A549 (cell line): ENCODE data around the gene SEC16A.

Experiments
- CTCF ChIP-seq: fragments of >200 bp; sonication (Bioruptor Twin); formaldehyde crosslinking; IDR thresholded peaks from 3 replicates; pipeline ENCODE4 v1.5.1; 2016
- ESRRA ChIP-seq: fragments of 150-350 bp; IDR thresholded peaks from 2 replicates; pipeline ENCODE4 v1.6.1; 2014; ENCODE audit warnings: mild to moderate bottlenecking, low read length, borderline replicate concordance
- HOXA7 ChIP-seq: fragments of 250-450 bp; sonication (Bioruptor Pico); IDR thresholded peaks from 2 replicates; pipeline ENCODE4 v1.5.0; 2020; ENCODE audit warnings: mild to moderate bottlenecking, moderate library complexity
- POLR2A ChIP-seq: IDR thresholded peaks from 2 replicates; pipeline ENCODE4 v1.6.1; 2012; ENCODE audit warnings: mild to moderate bottlenecking, low read length
- RCOR1 ChIP-seq: fragments of 150-350 bp; IDR thresholded peaks from 2 replicates; pipeline ENCODE4 v1.6.1; 2014; ENCODE audit warnings: antibody characterized with exemption, low read length, low read depth
- ZFP36 ChIP-seq: fragments of 450-650 bp; IDR thresholded peaks from 2 replicates; pipeline ENCODE4 v1.6.1; 2014; ENCODE audit warnings: borderline replicate concordance; ENCODE audit not compliant: partially characterized antibody
- TF ChIP-seq, protein P1 (sequence below): fragments of 200-600 bp; sonication (generic); IDR thresholded peaks from 2 replicates; pipeline ENCODE4 v1.6.1; 2016; ENCODE audit warnings: antibody characterized with exemption, mild to moderate bottlenecking, moderate library complexity

DNA sequence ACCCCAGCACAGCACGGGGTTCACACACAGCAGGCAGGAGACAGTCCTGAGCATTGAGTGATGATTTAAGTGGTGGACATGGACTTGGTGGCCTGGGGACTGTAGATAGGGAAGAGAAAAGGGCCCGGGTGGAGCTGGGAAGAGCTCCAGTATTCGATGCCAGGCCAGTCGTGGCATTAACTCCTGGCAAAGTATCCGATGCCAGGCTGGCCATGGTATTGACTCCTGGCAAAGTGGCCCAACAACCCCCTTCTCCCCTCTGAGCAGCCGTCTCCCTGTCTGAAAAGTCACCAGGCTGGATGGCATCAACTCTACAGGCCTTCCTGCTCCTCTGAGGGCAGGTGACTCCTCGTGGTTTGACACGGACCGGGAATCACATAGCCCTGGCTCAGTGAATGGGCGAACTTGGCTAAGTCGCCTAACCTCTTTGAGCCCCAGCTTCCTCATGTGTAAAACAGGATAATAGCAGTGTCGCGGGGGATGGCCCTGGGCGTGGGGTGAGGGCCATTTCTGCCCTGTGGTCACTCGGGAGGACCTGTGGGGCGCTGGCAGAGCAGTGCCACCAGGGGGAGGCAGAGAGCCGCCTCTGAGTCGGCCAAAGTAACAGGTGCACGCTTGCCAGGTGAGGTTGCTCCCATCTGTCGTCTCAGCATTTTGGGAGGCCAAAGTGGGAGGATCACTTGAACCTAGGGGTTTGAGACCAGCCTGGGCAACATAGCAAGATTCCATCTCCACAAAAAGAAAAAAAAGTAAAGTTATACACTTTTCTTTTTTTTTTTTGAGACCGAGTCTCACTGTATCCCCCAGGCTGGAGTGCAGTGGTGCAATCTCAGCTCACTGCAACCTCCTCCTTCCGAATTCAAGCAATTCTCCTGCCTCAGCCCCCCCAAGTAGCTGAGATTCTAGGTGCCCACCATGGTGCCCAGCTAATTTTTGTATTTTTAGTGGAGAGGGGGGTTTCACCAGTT is 5.7 kb upstream of the SEC16A start:
- TF ChIP-seq CTCF (peak; percentile 96), POLR2A (no peak), RCOR1 (no peak), HOXA7 (CRISPR knock-in tag) (no peak), ESRRA (no peak), ZFP36 (no peak)
- TF ChIP-seq, protein P1, sequence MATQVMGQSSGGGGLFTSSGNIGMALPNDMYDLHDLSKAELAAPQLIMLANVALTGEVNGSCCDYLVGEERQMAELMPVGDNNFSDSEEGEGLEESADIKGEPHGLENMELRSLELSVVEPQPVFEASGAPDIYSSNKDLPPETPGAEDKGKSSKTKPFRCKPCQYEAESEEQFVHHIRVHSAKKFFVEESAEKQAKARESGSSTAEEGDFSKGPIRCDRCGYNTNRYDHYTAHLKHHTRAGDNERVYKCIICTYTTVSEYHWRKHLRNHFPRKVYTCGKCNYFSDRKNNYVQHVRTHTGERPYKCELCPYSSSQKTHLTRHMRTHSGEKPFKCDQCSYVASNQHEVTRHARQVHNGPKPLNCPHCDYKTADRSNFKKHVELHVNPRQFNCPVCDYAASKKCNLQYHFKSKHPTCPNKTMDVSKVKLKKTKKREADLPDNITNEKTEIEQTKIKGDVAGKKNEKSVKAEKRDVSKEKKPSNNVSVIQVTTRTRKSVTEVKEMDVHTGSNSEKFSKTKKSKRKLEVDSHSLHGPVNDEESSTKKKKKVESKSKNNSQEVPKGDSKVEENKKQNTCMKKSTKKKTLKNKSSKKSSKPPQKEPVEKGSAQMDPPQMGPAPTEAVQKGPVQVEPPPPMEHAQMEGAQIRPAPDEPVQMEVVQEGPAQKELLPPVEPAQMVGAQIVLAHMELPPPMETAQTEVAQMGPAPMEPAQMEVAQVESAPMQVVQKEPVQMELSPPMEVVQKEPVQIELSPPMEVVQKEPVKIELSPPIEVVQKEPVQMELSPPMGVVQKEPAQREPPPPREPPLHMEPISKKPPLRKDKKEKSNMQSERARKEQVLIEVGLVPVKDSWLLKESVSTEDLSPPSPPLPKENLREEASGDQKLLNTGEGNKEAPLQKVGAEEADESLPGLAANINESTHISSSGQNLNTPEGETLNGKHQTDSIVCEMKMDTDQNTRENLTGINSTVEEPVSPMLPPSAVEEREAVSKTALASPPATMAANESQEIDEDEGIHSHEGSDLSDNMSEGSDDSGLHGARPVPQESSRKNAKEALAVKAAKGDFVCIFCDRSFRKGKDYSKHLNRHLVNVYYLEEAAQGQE = no peak
